ENCODE results near the gene MRPL50.

Gene MRPL50

GRCh38 chr9:101365181-101365580 is 33.2 kb downstream of the MRPL50 start:
- no peak for TF ChIP-seq CTCF (conservative IDR thresholded peaks at IDR 0.05; ENCODE audit: low read depth)
- POLR2A ChIA-PET (ENCODE audit: low non-redundant PET): no interaction called here
- H3K27ac ChIP-seq: no peak overlapping the region
- CTCF ChIA-PET: no interaction called here
- no peak for DNase-seq (ENCODE audit: low spot score)

DNA sequence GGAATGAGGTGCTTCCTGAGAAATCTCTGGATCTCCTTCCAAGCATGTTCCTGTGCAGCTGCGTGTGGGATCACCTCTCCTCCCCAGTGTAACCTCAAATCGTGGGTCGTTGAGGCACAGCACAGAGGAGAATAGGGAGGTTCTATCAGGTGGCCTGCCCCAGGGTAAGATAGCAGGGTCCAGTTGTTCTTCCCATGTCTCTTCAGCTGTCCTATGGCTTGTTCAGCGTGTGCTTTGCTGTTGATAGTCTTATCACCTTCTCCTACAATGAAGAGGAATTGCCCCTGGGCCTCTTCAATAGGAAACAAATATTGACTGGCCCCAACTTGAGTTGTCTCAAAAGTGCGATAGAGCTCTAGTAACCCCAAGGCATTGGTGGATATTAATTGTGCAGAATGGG is 36.0 kb downstream of the MRPL50 start:
- POLR2A ChIA-PET (ENCODE audit: low non-redundant PET): no interaction called here
- no peak for TF ChIP-seq CTCF (conservative IDR thresholded peaks at IDR 0.05; ENCODE audit: low read depth)
- CTCF ChIA-PET: no interaction called here
- no peak overlapping the region for H3K27ac ChIP-seq
- no peak for DNase-seq (ENCODE audit: low spot score)

- ChIA-PET POLR2A (ENCODE audit: low non-redundant PET) (no interaction called here), CTCF (no interaction called here)
- no peak for TF ChIP-seq CTCF (conservative IDR thresholded peaks at IDR 0.05; ENCODE audit: low read depth)
- no peak overlapping the region for H3K27ac ChIP-seq
- DNase-seq (ENCODE audit: low spot score): no peak
Observed at GRCh38 chr9:101360647-101361046, 37.8 kb downstream of the MRPL50 start.

DNA sequence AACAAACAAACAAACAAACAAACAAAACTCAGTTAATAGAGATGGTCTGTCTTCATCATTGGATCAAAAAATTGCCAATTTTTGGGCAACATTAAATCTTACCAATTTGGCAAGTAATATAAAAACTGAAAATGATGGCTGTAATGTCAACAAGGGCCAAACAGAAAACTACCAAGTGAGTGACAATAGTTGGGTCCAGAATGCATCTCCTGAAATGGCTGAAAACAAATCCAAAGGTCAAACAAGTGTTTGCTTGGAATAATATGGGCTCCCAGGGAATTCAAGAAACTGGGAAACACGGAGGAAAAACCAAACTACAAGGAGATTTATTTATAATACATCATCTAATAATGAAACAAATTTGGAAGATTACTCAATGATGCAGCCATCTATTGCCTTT is 38.7 kb downstream of the MRPL50 start:
- DNase-seq (ENCODE audit: low spot score): no peak
- POLR2A ChIA-PET (ENCODE audit: low non-redundant PET): no interaction called here
- TF ChIP-seq CTCF (conservative IDR thresholded peaks at IDR 0.05; ENCODE audit: low read depth): no peak
- CTCF ChIA-PET: no interaction called here
- no peak overlapping the region for H3K27ac ChIP-seq

DNA sequence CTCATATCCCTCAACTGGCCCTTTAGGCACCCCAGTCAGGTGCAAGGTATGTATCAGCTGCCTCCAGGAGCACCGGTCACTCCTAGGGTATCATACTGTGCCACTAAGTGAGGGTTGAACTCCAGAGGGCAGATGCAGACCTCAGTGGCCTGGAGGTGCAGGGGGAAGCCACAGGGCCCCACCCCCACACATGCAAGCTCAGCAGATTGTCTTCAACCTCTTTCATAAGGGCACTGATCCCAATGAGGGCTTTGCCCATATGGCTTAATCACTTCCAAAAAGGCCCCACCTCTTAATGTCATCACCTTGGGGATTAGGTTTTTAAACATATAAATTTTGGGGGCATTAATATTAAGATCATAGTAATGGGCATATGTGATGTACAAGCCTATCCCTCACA is 41.8 kb downstream of the MRPL50 start:
- CTCF ChIA-PET: no interaction called here
- POLR2A ChIA-PET (ENCODE audit: low non-redundant PET): no interaction called here
- no peak overlapping the region for H3K27ac ChIP-seq
- no peak for TF ChIP-seq CTCF (conservative IDR thresholded peaks at IDR 0.05; ENCODE audit: low read depth)
- DNase-seq (ENCODE audit: low spot score): no peak

DNA sequence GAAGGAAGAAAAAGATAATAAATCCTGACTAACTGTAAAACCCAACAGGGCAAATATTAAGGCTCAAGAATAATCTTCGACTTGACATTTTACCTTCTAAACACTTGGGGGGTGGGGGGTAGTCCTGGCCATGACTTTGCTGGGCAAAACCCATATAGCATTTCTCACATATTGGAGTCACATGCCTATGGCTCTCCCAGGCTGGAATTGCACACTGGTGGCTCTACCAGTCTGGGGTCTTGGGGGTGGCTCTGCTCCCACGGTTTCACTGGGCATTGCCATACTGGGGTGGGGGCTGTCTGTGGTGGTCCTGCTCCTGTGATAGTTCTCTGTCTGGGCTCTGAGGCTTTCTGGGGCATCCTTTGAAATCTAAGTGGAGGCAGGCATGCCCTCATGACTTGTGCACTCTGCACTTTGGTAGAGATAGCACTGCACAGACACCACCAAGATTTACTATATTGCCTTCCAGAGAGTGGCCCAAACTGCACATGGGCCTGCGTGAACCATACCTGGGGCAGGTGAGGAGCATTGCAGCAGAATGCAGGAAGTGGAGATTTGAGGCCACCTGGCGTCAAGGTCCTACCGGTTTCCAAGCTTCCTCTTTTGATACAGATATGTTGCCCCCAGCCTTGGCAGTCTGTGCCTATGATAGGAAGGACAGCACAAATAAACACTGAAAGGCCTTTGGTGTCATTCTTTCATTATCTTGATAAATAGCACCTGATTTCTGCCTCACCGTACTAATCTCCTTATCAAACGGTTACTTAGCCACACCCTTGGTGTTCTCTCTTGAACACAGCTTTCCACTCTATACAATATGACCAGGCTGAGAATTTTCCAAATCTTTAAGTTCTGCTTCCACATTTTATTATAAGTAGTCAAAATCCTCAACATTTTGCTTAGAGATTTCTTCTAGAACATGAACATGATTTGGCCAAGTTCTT is 43.4 kb downstream of the MRPL50 start:
- POLR2A ChIA-PET (ENCODE audit: low non-redundant PET): no interaction called here
- CTCF ChIA-PET: no interaction called here
- TF ChIP-seq CTCF (conservative IDR thresholded peaks at IDR 0.05; ENCODE audit: low read depth): no peak
- H3K27ac ChIP-seq: no peak overlapping the region
- DNase-seq (ENCODE audit: low spot score): no peak

All from RWPE1 (cell line).